PC-3 (cell line): ENCODE results near the gene FOXRED1.

ENCODE experiments used
- CTCF ChIP-seq: fragments of 300-600 bp; sonication (generic); conservative IDR thresholded peaks from 2 replicates; pipeline ENCODE4 v1.5.1; 2017; ENCODE audit warnings: antibody characterized with exemption, low read depth, mild to moderate bottlenecking, low read length
- EZH2 ChIP-seq: fragments of 300-600 bp; sonication (generic); IDR thresholded peaks from one replicate; pipeline ENCODE4 v1.6.1; 2017; ENCODE audit warnings: antibody characterized with exemption, mild to moderate bottlenecking, low read length; ENCODE audit not compliant: unreplicated experiment
- EZH2phosphoT487 ChIP-seq: fragments of 300-600 bp; sonication (generic); IDR thresholded peaks from 2 replicates; pipeline ENCODE4 v1.6.1; 2018; ENCODE audit warnings: mild to moderate bottlenecking, antibody characterized with exemption, low read length, borderline replicate concordance

- no peak for TF ChIP-seq CTCF
- TF ChIP-seq EZH2 = no peak
- TF ChIP-seq EZH2phosphoT487 = no peak
These were observed 11.6 kb downstream of the FOXRED1 start for GRCh38 chr11:126280595-126280994.
